CD4-positive, alpha-beta memory T cell (primary cell): ENCODE measurements around the gene GRIA4. TPM values are rescaled to one million over a fixed set of nuclear protein-coding genes. Genes with fewer than 3 reads are reported as not detected.

Source experiments
- CTCF ChIA-PET: fragments of 350-600 bp; sonication (Branson Sonifier 250); formaldehyde crosslinking; loops from one replicate; lab custom pipeline; 2021; ENCODE audit warnings: inconsistent platforms; ENCODE audit not compliant: partially characterized antibody; lab: Charles Lee
- POLR2A ChIA-PET: fragments of 350-600 bp; sonication (Branson Sonifier 250); formaldehyde crosslinking; loops from one replicate; lab custom pipeline; 2021; ENCODE audit not compliant: partially characterized antibody; lab: Charles Lee
- DNase-seq, 5 donors: peaks; one replicate each; pipeline versions ENCODE4 v3.0.0 to v3.0.0-alpha.2; 2020 to 2022; ENCODE audit warnings: mixed read lengths in 1 of 5
- H3K27ac ChIP-seq: one replicate; pipeline ENCODE4 v1.7.0; 2013; ENCODE audit warnings: low read depth, low read length
- H3K27me3 ChIP-seq: 2 replicates; pipeline ENCODE4 v1.7.0; 2013; ENCODE audit warnings: mild to moderate bottlenecking, low read length, moderate library complexity; ENCODE audit not compliant: insufficient read depth
- H3K36me3 ChIP-seq: 2 replicates; pipeline ENCODE4 v1.7.0; 2013; ENCODE audit warnings: mild to moderate bottlenecking, low read length, moderate library complexity; ENCODE audit not compliant: insufficient read depth
- H3K4me1 ChIP-seq: 2 replicates; pipeline ENCODE4 v1.7.0; 2013; ENCODE audit warnings: mild to moderate bottlenecking, low read length, moderate library complexity; ENCODE audit not compliant: insufficient read depth
- H3K4me3 ChIP-seq, 2 donors: one replicate each; pipeline ENCODE4 v1.7.0; 2013; ENCODE audit warnings: low read length in 2 of 2, mild to moderate bottlenecking in 1 of 2
- H3K9me3 ChIP-seq, 2 donors: one replicate each; pipeline ENCODE4 v1.7.0; 2013; ENCODE audit warnings: low read length in 2 of 2, control low read depth in 1 of 2; ENCODE audit not compliant: control insufficient read depth in 1 of 2
- H3K27ac Mint-ChIP-seq, 7 donors: one replicate each; pipeline ENCODE4 v1.8.0; 2020 to 2021; ENCODE audit warnings: mixed read lengths in 7 of 7, mild to moderate bottlenecking in 6 of 7, inconsistent platforms in 3 of 7, moderate library complexity in 3 of 7
- H3K27me3 Mint-ChIP-seq, 2 donors: one replicate each; pipeline ENCODE4 v1.8.0; 2020 to 2021; ENCODE audit warnings: mixed read lengths in 2 of 2
- H3K36me3 Mint-ChIP-seq, 2 donors: one replicate each; pipeline ENCODE4 v1.8.0; 2020 to 2021; ENCODE audit warnings: mixed read lengths in 2 of 2, inconsistent platforms in 1 of 2, mild to moderate bottlenecking in 1 of 2
- H3K4me1 Mint-ChIP-seq, 4 donors: one replicate each; pipeline ENCODE4 v1.8.0; 2020 to 2021; ENCODE audit warnings: mixed read lengths in 4 of 4, mild to moderate bottlenecking in 1 of 4
- H3K4me3 Mint-ChIP-seq, 8 donors: one replicate each; pipeline ENCODE4 v1.8.0; 2020 to 2021; ENCODE audit warnings: mixed read lengths in 8 of 8, mild to moderate bottlenecking in 7 of 8, moderate library complexity in 6 of 8, inconsistent platforms in 3 of 8
- H3K9me3 Mint-ChIP-seq, 8 donors: one replicate each; pipeline ENCODE4 v1.8.0; 2020 to 2021; ENCODE audit warnings: mixed read lengths in 8 of 8, mild to moderate bottlenecking in 5 of 8, inconsistent platforms in 3 of 8, moderate library complexity in 1 of 8
- intact Hi-C: fragments of 100-400 bp; cut with micrococcal nuclease; formaldehyde crosslinking; loops from one replicate; pipeline ENCODE4 v1.15.1; 2023
- polyA plus RNA-seq, 2 donors: library from polyadenylated mRNA; unstranded; fragments of 300-500 nt; fragmentation: Illumina TruSeq; gene quantifications; one replicate each; pipeline ENCODE4 v1.2.3, GENCODE V29; 2021
- total RNA-seq, 2 experiments: library from RNA; stranded (reverse); gene quantifications; one replicate each; pipeline ENCODE4 v1.2.3, GENCODE V29; 2021

The GRIA4 gene
- total and polyA plus RNA-seq, 4 experiments from 2014 or later, result not detected

- no peaks in the 10 kb centered on the region for H3K9me3 ChIP-seq
- H3K9me3 Mint-ChIP-seq, result peaks cover 0 to 2% (median 0%) of the 10 kb centered on the region in 8 donors
- H3K4me3 Mint-ChIP-seq, result no peak overlapping the region
- no peaks in the 10 kb centered on the region for H3K4me1 ChIP-seq
- H3K27ac ChIP-seq, result no peak overlapping the region
- no peak overlapping the region for H3K4me3 ChIP-seq
- H3K4me1 Mint-ChIP-seq, result no peaks in the 10 kb centered on the region
- no peak overlapping the region for H3K27ac Mint-ChIP-seq
- DNase-seq, result no peak
- POLR2A ChIA-PET, result no interaction called here
- H3K27me3 Mint-ChIP-seq, result no peaks in the 10 kb centered on the region
- intact Hi-C loops, result no loop called here
- H3K36me3 ChIP-seq, result no peaks in the 10 kb centered on the region
- CTCF ChIA-PET, result interaction anchor here (0.6 kb wide), 1 partner anchor 34 kb away, joined by 3 read pairs; no protein-coding TSS in a partner anchor
- H3K36me3 Mint-ChIP-seq, result no peaks in the 10 kb centered on the region
- H3K27me3 ChIP-seq, result no peaks in the 10 kb centered on the region
Measured at GRCh38 chr11:105665281-105665680, 55.4 kb downstream of the GRIA4 start.

- CTCF ChIA-PET, result no interaction called here
- no peaks in the 10 kb centered on the region for H3K36me3 ChIP-seq
- H3K36me3 Mint-ChIP-seq, result no peaks in the 10 kb centered on the region
Measured at GRCh38 chr11:105667441-105667840, 57.6 kb downstream of the GRIA4 start.

GRCh38 chr11:105670811-105671210 is 60.9 kb downstream of the GRIA4 start:
- H3K4me3 Mint-ChIP-seq, result no peak overlapping the region
- no peaks in the 10 kb centered on the region for H3K4me1 Mint-ChIP-seq
- Histone ChIP-seq H3K4me1 (no peaks in the 10 kb centered on the region), H3K27me3 (no peaks in the 10 kb centered on the region), H3K27ac (no peak overlapping the region), H3K9me3 (no peaks in the 10 kb centered on the region), H3K36me3 (no peaks in the 10 kb centered on the region), H3K4me3 (no peak overlapping the region)
- CTCF ChIA-PET, result no interaction called here
- H3K27ac Mint-ChIP-seq, result no peak overlapping the region
- POLR2A ChIA-PET, result no interaction called here
- no peak for DNase-seq
- peaks cover 0 to 8% (median under 1%) of the 10 kb centered on the region in 8 donors for H3K9me3 Mint-ChIP-seq
- H3K27me3 Mint-ChIP-seq, result peaks cover 0 to 1% of the 10 kb centered on the region in 2 donors
- H3K36me3 Mint-ChIP-seq, result no peaks in the 10 kb centered on the region
- intact Hi-C loops, result no loop called here

More at GRCh38 chr11:105667441-105667840, 57.6 kb downstream of the GRIA4 start:
- H3K27me3 Mint-ChIP-seq, result no peaks in the 10 kb centered on the region
- Histone ChIP-seq H3K27ac (no peak overlapping the region), H3K9me3 (no peaks in the 10 kb centered on the region), H3K4me1 (no peaks in the 10 kb centered on the region), H3K4me3 (no peak overlapping the region), H3K27me3 (no peaks in the 10 kb centered on the region)
- H3K27ac Mint-ChIP-seq, result no peak overlapping the region
- no peaks in the 10 kb centered on the region for H3K4me1 Mint-ChIP-seq
- H3K4me3 Mint-ChIP-seq, result no peak overlapping the region
- POLR2A ChIA-PET, result no interaction called here
- peaks cover 0 to 4% (median 0%) of the 10 kb centered on the region in 8 donors for H3K9me3 Mint-ChIP-seq
- DNase-seq, result no peak
- intact Hi-C loops, result no loop called here

DNA sequence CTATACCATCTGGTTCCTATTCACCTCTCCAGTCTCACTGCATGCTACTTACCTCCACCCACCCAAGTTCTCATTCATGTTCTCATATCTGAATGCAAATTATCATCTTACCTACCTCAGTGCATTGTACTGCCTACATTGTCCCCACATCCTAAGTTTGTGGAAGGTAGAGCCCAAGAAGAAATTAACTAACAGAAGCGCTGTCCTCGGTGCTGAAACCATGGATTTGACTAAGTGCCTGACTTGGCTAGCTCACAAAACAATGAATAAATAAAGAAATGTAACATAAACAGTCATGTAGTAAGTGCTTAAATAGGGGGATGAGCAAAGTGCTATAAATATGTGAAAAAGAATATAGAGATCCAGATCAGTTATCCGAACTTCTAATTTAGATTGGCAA is 63.2 kb downstream of the GRIA4 start:
- no peaks in the 10 kb centered on the region for H3K4me1 ChIP-seq
- no peaks in the 10 kb centered on the region for H3K9me3 ChIP-seq
- H3K36me3 ChIP-seq, result no peaks in the 10 kb centered on the region
- H3K27me3 ChIP-seq, result no peaks in the 10 kb centered on the region
- POLR2A ChIA-PET, result no interaction called here
- H3K4me3 ChIP-seq, result no peak overlapping the region
- Mint-ChIP-seq H3K4me3 (no peak overlapping the region), H3K27ac (no peak overlapping the region), H3K4me1 (no peaks in the 10 kb centered on the region), H3K9me3 (peaks cover 0 to 8% (median under 1%) of the 10 kb centered on the region in 8 donors), H3K27me3 (peaks cover 0 to 1% of the 10 kb centered on the region in 2 donors), H3K36me3 (no peaks in the 10 kb centered on the region)
- CTCF ChIA-PET, result no interaction called here
- no peak overlapping the region for H3K27ac ChIP-seq
- DNase-seq, result peak in 1 of 5 donors; percentile 2
- intact Hi-C loops, result no loop called here

GRCh38 chr11:105689631-105690030 is 79.8 kb downstream of the GRIA4 start:
- H3K9me3 ChIP-seq, result no peaks in the 10 kb centered on the region
- CTCF ChIA-PET, result no interaction called here
- Mint-ChIP-seq H3K27me3 (no peaks in the 10 kb centered on the region), H3K4me3 (no peak overlapping the region), H3K36me3 (no peaks in the 10 kb centered on the region), H3K4me1 (no peaks in the 10 kb centered on the region), H3K9me3 (no peaks in the 10 kb centered on the region), H3K27ac (no peak overlapping the region)
- POLR2A ChIA-PET, result no interaction called here
- no peak for DNase-seq
- H3K27ac ChIP-seq, result no peak overlapping the region
- no peaks in the 10 kb centered on the region for H3K27me3 ChIP-seq
- H3K4me1 ChIP-seq, result no peaks in the 10 kb centered on the region
- H3K4me3 ChIP-seq, result no peak overlapping the region
- H3K36me3 ChIP-seq, result no peaks in the 10 kb centered on the region
- intact Hi-C loops, result no loop called here

GRCh38 chr11:105690467-105690866 is 80.6 kb downstream of the GRIA4 start:
- H3K27ac ChIP-seq, result no peak overlapping the region
- H3K9me3 Mint-ChIP-seq, result peaks cover 0 to 1% (median 0%) of the 10 kb centered on the region in 8 donors
- ChIA-PET CTCF (no interaction called here), POLR2A (no interaction called here)
- no peaks in the 10 kb centered on the region for H3K4me1 Mint-ChIP-seq
- no peaks in the 10 kb centered on the region for H3K36me3 Mint-ChIP-seq
- no peak for DNase-seq
- H3K27me3 Mint-ChIP-seq, result peaks cover 1 to 2% of the 10 kb centered on the region in 2 donors
- H3K36me3 ChIP-seq, result no peaks in the 10 kb centered on the region
- no peaks in the 10 kb centered on the region for H3K9me3 ChIP-seq
- H3K27me3 ChIP-seq, result no peaks in the 10 kb centered on the region
- no peak overlapping the region for H3K27ac Mint-ChIP-seq
- H3K4me3 ChIP-seq, result no peak overlapping the region
- intact Hi-C loops, result no loop called here
- H3K4me3 Mint-ChIP-seq, result no peak overlapping the region
- H3K4me1 ChIP-seq, result no peaks in the 10 kb centered on the region

DNA sequence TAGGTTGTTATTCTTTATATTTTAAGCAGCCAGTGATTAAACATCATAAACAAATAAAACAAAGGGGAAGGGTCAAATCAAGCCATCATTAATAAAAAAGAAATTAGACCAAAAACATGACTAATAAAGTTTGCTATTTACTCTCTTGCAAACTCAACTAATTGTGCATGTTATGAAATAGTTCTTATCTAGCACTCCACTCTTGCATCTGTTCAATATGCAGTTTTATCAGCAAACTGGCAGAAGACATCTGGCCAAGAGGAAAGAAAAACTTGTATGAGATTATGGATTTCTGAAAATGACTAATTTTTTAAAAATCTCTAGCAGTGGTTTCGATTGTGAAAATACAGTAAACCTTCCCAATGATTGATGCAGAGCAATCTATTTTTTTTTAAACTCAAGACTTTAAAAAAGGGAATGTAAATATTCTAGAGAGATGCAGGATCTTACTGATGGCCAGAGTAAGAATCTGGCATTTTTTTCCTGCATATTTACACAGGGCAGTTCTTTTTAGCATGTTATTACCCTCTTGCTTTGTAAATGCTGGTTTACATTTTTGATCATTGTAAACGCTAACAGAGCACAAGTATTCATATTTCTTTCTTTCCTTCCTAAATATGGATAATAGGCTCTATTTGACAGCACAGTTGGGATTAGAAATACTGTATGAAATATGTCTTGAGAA is 83.3 kb downstream of the GRIA4 start:
- Histone ChIP-seq H3K36me3 (no peaks in the 10 kb centered on the region), H3K27me3 (no peaks in the 10 kb centered on the region), H3K27ac (no peak overlapping the region), H3K9me3 (no peaks in the 10 kb centered on the region), H3K4me3 (no peak overlapping the region), H3K4me1 (no peaks in the 10 kb centered on the region)
- intact Hi-C loops, result no loop called here
- Mint-ChIP-seq H3K27me3 (peaks cover 1 to 2% of the 10 kb centered on the region in 2 donors), H3K36me3 (no peaks in the 10 kb centered on the region), H3K9me3 (peaks cover 0 to 1% (median 0%) of the 10 kb centered on the region in 8 donors), H3K4me1 (no peaks in the 10 kb centered on the region), H3K4me3 (no peak overlapping the region), H3K27ac (no peak overlapping the region)
- ChIA-PET POLR2A (no interaction called here), CTCF (no interaction called here)
- no peak for DNase-seq
